ENCODE measurements around the gene MYH14. TPM values are rescaled to one million over a fixed set of nuclear protein-coding genes. Genes with fewer than 3 reads are reported as not detected.

Gene MYH14
- not detected in 2 replicates for total RNA-seq

DNA sequence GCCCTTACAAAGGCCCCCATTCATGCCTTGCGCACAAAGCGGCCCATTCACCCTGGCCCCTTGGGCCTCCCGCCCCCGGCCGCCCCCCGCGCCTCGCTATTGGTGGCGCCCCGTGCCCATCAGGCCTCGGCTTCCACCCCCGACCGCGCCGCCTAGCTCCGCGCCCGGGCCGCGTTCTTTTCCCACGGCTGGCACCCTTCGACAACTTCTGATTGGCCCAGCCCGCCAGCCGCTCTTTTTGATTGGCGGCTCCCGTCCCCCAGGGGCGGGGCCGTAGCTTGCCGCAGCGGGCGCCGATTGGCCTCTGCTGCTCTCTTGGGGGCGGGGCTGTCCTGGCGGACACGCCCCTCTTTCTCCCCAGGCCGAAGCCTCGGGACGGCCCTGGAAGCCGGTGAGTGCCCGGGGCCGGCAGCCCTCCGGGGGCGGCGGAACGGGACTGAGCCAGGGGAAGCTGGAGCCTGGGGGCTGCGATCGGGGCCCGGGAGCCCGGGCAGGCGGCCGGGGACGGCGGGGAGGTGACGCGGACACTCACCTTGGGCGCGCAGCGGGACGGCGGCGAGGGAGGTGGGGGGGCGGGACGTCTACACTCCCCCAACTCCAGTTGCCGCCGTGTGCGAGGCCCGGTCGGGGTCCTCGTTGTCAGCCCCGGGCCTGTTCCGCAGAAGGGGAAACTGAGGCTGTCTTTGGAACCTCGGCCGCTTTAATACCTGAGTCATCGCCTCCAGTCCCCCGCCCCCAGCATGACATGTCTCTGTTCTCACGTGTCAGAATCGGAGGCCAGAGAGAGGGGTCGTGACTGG lies at the start of gene MYH14:
TSS of gene MYH14 (plus strand) at position 342 of the 800 bp plus-strand sequence. CDS start 6,744 bp downstream, outside the sequence.
- POLR2A ChIA-PET = no interaction called here
- intact Hi-C loops (cut with micrococcal nuclease) = no loop called here
- DNase-seq = no peak
- H3K27me3 Mint-ChIP-seq = peaks cover 47% of the 10 kb centered on the region
- no peak for ATAC-seq (ENCODE audit: low read depth)
- H3K27ac Mint-ChIP-seq = no peak within 1 kb of the TSS
- TF ChIP-seq, protein P1, sequence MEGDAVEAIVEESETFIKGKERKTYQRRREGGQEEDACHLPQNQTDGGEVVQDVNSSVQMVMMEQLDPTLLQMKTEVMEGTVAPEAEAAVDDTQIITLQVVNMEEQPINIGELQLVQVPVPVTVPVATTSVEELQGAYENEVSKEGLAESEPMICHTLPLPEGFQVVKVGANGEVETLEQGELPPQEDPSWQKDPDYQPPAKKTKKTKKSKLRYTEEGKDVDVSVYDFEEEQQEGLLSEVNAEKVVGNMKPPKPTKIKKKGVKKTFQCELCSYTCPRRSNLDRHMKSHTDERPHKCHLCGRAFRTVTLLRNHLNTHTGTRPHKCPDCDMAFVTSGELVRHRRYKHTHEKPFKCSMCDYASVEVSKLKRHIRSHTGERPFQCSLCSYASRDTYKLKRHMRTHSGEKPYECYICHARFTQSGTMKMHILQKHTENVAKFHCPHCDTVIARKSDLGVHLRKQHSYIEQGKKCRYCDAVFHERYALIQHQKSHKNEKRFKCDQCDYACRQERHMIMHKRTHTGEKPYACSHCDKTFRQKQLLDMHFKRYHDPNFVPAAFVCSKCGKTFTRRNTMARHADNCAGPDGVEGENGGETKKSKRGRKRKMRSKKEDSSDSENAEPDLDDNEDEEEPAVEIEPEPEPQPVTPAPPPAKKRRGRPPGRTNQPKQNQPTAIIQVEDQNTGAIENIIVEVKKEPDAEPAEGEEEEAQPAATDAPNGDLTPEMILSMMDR (IDR thresholded peaks at IDR 0.05) = no peak
- peaks cover 2% of the 10 kb centered on the region for H3K4me1 Mint-ChIP-seq
- no peaks in the 10 kb centered on the region for H3K36me3 Mint-ChIP-seq (ENCODE audit: low read depth)
- no peaks in the 10 kb centered on the region for H3K9me3 Mint-ChIP-seq
- CTCF ChIA-PET = no interaction called here
- no peak within 1 kb of the TSS for H3K4me3 Mint-ChIP-seq

DNA sequence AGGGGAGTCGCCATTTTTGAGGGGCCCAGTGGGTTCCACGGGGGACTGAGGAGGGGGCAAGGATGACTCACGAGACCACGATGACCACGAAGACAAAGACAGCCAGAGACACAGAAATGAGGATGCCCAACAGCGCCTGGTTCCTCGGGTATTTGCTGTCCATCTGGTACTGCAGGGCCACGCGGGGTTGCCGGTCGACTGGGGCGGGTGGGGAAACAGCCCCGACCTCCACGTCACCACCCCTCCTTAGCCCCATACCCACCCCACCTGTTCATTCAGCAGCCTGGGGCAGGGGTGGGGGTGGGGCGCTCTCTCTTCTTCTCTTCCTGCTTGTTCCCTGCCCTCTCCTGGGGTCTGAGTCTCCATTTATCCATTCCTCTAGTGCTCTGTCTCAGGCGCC lies 48.9 kb upstream of the MYH14 start:
- intact Hi-C loops (cut with micrococcal nuclease) = no loop called here
- TF ChIP-seq, protein P1 (IDR thresholded peaks at IDR 0.05) = no peak
- Mint-ChIP-seq H3K4me3 (no peak overlapping the region), H3K36me3 (ENCODE audit: low read depth) (no peaks in the 10 kb centered on the region), H3K9me3 (peaks cover 14% of the 10 kb centered on the region), H3K4me1 (no peaks in the 10 kb centered on the region), H3K27ac (no peak overlapping the region), H3K27me3 (peaks cover 14% of the 10 kb centered on the region)
- DNase-seq (no peak), ATAC-seq (ENCODE audit: low read depth) (no peak)
- ChIA-PET CTCF (no interaction called here), POLR2A (no interaction called here)

DNA sequence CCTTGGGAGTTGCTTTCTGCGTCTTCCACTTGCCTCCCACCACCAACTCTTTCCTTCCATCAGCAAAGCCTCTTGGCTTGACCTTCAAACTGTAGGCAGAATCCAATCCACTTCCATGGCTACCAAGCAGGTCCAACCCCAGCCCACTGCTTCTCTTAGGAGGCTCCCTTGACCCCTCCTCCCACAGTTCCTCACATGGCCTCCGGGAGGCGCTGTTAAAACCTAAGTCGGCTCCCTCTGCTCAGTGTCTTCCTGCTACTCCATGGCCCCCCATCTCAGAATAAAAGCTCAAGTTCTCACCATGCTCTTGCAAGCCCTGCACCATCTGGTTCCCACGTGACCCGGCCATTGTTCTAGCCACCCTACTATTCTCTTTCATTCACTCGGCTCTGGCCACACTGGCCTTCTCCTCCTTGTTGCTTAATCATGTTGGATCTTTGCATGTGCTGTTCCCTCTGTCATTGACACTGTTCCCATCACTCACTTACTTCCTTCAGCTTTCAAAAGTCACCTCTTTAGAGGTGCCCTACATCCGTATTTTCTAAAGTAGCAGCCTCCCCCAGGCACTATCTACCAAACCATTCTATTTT lies 47.8 kb upstream of the MYH14 start:
- no peaks in the 10 kb centered on the region for H3K36me3 Mint-ChIP-seq (ENCODE audit: low read depth)
- TF ChIP-seq, protein P1 (IDR thresholded peaks at IDR 0.05) = no peak
- ChIA-PET CTCF (no interaction called here), POLR2A (interaction anchor here (0.6 kb wide), 1 partner anchor 239 kb away, joined by 4 read pairs; no protein-coding TSS in a partner anchor)
- intact Hi-C loops (cut with micrococcal nuclease) = no loop called here
- H3K27ac Mint-ChIP-seq = no peak overlapping the region
- peaks cover 16% of the 10 kb centered on the region for H3K9me3 Mint-ChIP-seq
- DNase-seq (no peak), ATAC-seq (ENCODE audit: low read depth) (no peak)
- no peaks in the 10 kb centered on the region for H3K4me1 Mint-ChIP-seq
- peaks cover 8% of the 10 kb centered on the region for H3K27me3 Mint-ChIP-seq
- H3K4me3 Mint-ChIP-seq = no peak overlapping the region

DNA sequence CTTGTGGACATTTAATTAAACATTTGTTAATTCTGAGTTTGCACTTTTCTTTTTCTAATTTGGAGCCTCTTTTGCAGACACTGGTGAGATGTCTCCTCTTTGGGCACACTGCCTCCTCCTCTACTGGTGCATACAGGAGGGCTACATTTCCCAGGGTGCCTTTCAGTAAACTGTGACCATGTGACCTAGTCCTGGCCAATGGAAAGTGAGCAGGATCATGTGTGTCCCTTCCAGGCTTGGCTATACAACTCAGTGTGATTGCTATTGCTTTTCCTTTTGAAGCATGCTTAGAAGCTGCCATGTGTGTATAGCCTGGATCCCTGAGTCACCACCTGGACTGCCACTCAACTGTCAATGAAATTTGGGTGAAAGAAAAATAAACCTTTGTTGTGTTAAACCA lies 44.8 kb upstream of the MYH14 start:
- Mint-ChIP-seq H3K27ac (no peak overlapping the region), H3K36me3 (ENCODE audit: low read depth) (no peaks in the 10 kb centered on the region), H3K4me1 (no peaks in the 10 kb centered on the region), H3K4me3 (no peak overlapping the region), H3K27me3 (peaks cover 12% of the 10 kb centered on the region), H3K9me3 (peaks cover 16% of the 10 kb centered on the region)
- ChIA-PET CTCF (no interaction called here), POLR2A (no interaction called here)
- TF ChIP-seq, protein P1 (IDR thresholded peaks at IDR 0.05) = no peak
- intact Hi-C loops (cut with micrococcal nuclease) = no loop called here
- DNase-seq (no peak), ATAC-seq (ENCODE audit: low read depth) (no peak)

DNA sequence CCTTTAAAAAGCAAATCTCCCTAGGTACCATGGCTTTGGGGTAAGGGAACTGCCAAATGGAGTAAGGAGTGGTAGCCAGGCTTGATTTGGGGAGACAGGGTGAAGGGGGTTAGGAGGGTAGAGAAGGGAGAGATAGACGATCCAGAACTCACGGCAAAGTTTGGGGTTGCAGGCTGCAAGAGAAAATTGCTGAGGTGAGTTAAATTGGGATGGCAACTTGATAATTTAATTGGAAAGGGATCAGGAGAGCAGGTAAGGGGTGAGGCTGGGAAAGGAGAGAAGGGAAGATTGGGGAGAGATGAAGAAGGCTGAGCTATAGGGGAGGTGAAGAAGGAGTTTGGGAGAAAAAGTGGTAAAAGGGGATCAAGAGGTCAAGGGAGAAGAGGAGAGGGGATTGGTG lies 44.3 kb upstream of the MYH14 start:
- ChIA-PET CTCF (no interaction called here), POLR2A (no interaction called here)
- Mint-ChIP-seq H3K4me1 (no peaks in the 10 kb centered on the region), H3K4me3 (no peak overlapping the region), H3K9me3 (peaks cover 16% of the 10 kb centered on the region), H3K36me3 (ENCODE audit: low read depth) (no peaks in the 10 kb centered on the region), H3K27me3 (peaks cover 12% of the 10 kb centered on the region), H3K27ac (no peak overlapping the region)
- TF ChIP-seq, protein P1 (IDR thresholded peaks at IDR 0.05) = no peak
- intact Hi-C loops (cut with micrococcal nuclease) = no loop called here
- DNase-seq = no peak
- no peak for ATAC-seq (ENCODE audit: low read depth)
